PC-9 (cell line): ENCODE measurements around the gene GALNT16. TPM values are rescaled to one million over a fixed set of nuclear protein-coding genes. Genes with fewer than 3 reads are reported as not detected.

Experiments
- BruUV-seq: library from RNA; stranded (reverse); fragments of 400-500 nt; replicated peaks from 2 replicates; lab custom pipeline; 2021; lab: Mats Ljungman, UMichigan
- CTCF ChIA-PET: fragments of 300-600 bp; sonication (Branson Sonifier 250); formaldehyde crosslinking; loops from one replicate; lab custom pipeline; 2022; ENCODE audit warnings: antibody characterized with exemption; lab: Charles Lee
- POLR2A ChIA-PET: fragments of 300-600 bp; sonication (Branson Sonifier 250); formaldehyde crosslinking; loops from one replicate; lab custom pipeline; 2022; ENCODE audit warnings: antibody characterized with exemption; ENCODE audit not compliant: unreplicated experiment; lab: Charles Lee
- DNase-seq, 2 experiments: peaks; one replicate each; pipeline versions ENCODE4 v3.0.0 to v3.0.0-alpha.2; 2015 to 2022; ENCODE audit warnings: mixed read lengths in 1 of 2
- H2AFZ ChIP-seq: fragments of 200-600 bp; sonication (generic); 2 replicates; pipeline ENCODE4 v1.8.1; 2017; ENCODE audit warnings: antibody characterized with exemption
- H3F3A ChIP-seq: fragments of 200-600 bp; sonication (generic); 2 replicates; pipeline ENCODE4 v1.8.1; 2017; ENCODE audit warnings: antibody characterized with exemption, mild to moderate bottlenecking, low read depth; ENCODE audit not compliant: insufficient read depth
- H3K27ac ChIP-seq: fragments of 200-600 bp; sonication (generic); 2 replicates; pipeline ENCODE4 v1.6.1; 2016; ENCODE audit warnings: mixed run types
- H3K27me3 ChIP-seq: fragments of 200-600 bp; sonication (generic); 2 replicates; pipeline ENCODE4 v1.6.1; 2016; ENCODE audit warnings: low read depth, mixed run types; ENCODE audit not compliant: insufficient read depth
- H3K36me3 ChIP-seq: fragments of 200-600 bp; sonication (generic); 2 replicates; pipeline ENCODE4 v1.6.1; 2016; ENCODE audit warnings: low read depth, mixed run types
- H3K4me1 ChIP-seq: fragments of 200-600 bp; sonication (generic); replicated peaks from 2 replicates; pipeline ENCODE4 v1.6.1; 2016; ENCODE audit warnings: mixed run types; ENCODE audit not compliant: insufficient read depth
- H3K4me2 ChIP-seq: fragments of 200-600 bp; sonication (generic); 2 replicates; pipeline ENCODE4 v1.6.1; 2017; ENCODE audit warnings: mixed run types
- H3K4me3 ChIP-seq: fragments of 200-600 bp; sonication (generic); 2 replicates; pipeline ENCODE4 v1.6.1; 2016; ENCODE audit warnings: mixed run types
- H3K79me2 ChIP-seq: fragments of 200-600 bp; sonication (generic); 2 replicates; pipeline ENCODE4 v1.6.1; 2017; ENCODE audit warnings: low read depth, mixed run types
- H3K9me2 ChIP-seq: fragments of 200-600 bp; sonication (generic); 2 replicates; pipeline ENCODE4 v1.8.1; 2017; ENCODE audit warnings: mild to moderate bottlenecking; ENCODE audit not compliant: insufficient read depth
- H3K9me3 ChIP-seq: fragments of 200-600 bp; sonication (generic); 2 replicates; pipeline ENCODE4 v1.8.1; 2016; ENCODE audit warnings: low read depth; ENCODE audit not compliant: insufficient read depth
- H4K20me1 ChIP-seq: fragments of 200-600 bp; sonication (generic); 2 replicates; pipeline ENCODE4 v1.8.1; 2017; ENCODE audit not compliant: insufficient read depth
- EZH2 ChIP-seq: fragments of 200-600 bp; sonication (generic); IDR thresholded peaks from 2 replicates; pipeline ENCODE4 v1.8.0; 2017; ENCODE audit warnings: antibody characterized with exemption, low read depth
- intact Hi-C: fragments of 100-400 bp; cut with micrococcal nuclease; formaldehyde crosslinking; loops from one replicate; pipeline ENCODE4 v1.10.0; 2022; ENCODE audit not compliant: unreplicated experiment
- total RNA-seq: library from RNA; stranded (reverse); gene quantifications from 2 replicates; pipeline ENCODE4 v1.2.3, GENCODE V29; 2021
- TF ChIP-seq, protein P1 (sequence below): fragments of 200-600 bp; sonication (generic); conservative IDR thresholded peaks from 2 replicates; pipeline ENCODE4 v1.6.1; 2017; ENCODE audit warnings: mixed run types, antibody characterized with exemption, mild to moderate bottlenecking, moderate library complexity

GALNT16 gene
- total RNA-seq, 1 experiment from 2014 or later: 22.8 TPM

DNA sequence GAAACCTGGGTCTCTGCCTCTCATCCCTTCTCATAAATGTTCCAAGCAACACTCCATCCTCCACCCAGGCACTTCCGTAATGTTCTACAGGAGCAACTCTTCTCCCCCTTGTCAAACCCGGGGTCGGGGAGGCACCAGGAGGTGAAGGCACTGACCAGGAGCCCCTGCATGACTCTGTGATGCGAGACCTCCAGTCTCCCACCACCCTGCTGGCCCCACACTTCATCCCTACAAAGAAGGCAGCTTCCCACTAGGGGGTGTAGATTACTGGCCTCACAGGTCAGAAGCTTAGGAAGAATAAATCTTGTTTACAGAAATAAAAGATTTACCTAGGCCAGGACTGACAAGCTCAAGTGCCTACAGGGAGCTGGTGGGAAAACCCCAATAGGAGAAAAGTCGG lies 90.9 kb downstream of the GALNT16 start:
- no peaks in the 10 kb centered on the region for H3K4me1 ChIP-seq
- BruUV-seq: no TSS peak
- no peaks in the 10 kb centered on the region for H3K9me2 ChIP-seq
- H3K27ac ChIP-seq: no peak overlapping the region
- 0 out of 2 replicates have a peak, but pooled peaks cover 5% of the 10 kb centered on the region for H3F3A ChIP-seq
- CTCF ChIA-PET: no interaction called here
- intact Hi-C loops: no loop called here
- no peak overlapping the region for H3K4me2 ChIP-seq
- H3K36me3 ChIP-seq: no peaks in the 10 kb centered on the region
- no peak overlapping the region for H3K4me3 ChIP-seq
- H3K79me2 ChIP-seq: no peaks in the 10 kb centered on the region
- POLR2A ChIA-PET: no interaction called here
- TF ChIP-seq EZH2: no peak
- TF ChIP-seq, protein P1, sequence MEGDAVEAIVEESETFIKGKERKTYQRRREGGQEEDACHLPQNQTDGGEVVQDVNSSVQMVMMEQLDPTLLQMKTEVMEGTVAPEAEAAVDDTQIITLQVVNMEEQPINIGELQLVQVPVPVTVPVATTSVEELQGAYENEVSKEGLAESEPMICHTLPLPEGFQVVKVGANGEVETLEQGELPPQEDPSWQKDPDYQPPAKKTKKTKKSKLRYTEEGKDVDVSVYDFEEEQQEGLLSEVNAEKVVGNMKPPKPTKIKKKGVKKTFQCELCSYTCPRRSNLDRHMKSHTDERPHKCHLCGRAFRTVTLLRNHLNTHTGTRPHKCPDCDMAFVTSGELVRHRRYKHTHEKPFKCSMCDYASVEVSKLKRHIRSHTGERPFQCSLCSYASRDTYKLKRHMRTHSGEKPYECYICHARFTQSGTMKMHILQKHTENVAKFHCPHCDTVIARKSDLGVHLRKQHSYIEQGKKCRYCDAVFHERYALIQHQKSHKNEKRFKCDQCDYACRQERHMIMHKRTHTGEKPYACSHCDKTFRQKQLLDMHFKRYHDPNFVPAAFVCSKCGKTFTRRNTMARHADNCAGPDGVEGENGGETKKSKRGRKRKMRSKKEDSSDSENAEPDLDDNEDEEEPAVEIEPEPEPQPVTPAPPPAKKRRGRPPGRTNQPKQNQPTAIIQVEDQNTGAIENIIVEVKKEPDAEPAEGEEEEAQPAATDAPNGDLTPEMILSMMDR: no peak
- DNase-seq: no peak
- H3K9me3 ChIP-seq: no peaks in the 10 kb centered on the region
- 0 out of 2 replicates have a peak, but pooled peaks cover 7% of the 10 kb centered on the region for H3K27me3 ChIP-seq
- no peak overlapping the region for H2AFZ ChIP-seq
- H4K20me1 ChIP-seq: no peaks in the 10 kb centered on the region

DNA sequence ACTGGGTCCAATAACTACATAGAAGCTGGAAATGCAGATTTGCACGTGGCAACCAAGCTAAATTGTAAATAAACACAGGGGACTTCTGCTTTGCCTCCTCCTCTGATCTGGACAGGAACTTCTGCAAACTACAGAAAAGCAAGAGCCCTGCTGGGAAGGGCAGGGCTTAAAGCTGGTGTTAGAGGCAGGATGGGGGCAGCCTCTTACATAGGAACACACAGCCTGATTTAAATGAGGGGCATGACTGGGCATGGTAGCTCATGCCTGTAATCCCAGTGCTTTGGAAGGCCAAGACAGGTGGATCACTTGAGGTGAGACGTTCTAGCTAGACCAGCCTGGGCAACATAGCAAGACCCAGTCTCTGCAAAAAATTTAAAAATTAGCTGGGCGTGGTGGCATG lies 91.4 kb downstream of the GALNT16 start:
- TF ChIP-seq EZH2: no peak
- TF ChIP-seq, protein P1: no peak
- POLR2A ChIA-PET: no interaction called here

DNA sequence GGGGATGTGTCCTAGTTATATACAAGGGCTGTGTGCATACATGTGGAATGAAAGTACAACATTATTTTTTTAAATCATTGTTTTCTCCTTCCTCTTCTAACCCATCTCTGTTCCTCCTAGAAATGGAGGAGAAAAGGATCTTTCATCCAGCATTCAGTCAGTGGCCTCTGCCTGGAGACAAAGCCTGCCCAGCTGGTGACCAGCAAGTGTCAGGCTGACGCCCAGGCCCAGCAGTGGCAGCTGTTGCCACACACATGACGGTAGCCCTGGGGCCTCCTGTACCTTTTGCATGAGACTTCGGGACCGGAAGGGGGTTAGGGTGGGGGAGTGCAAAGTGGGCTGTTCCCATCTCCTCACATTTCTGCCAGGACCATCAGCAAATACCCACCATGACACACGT lies 92.0 kb downstream of the GALNT16 start:
- intact Hi-C loops: no loop called here
- no peak for DNase-seq
- Histone ChIP-seq H3K9me3 (no peaks in the 10 kb centered on the region), H3K79me2 (no peaks in the 10 kb centered on the region), H3K27ac (no peak overlapping the region), H3K4me2 (no peak overlapping the region), H4K20me1 (no peaks in the 10 kb centered on the region), H3K27me3 (0 out of 2 replicates have a peak, but pooled peaks cover 7% of the 10 kb centered on the region), H2AFZ (no peak overlapping the region), H3K36me3 (no peaks in the 10 kb centered on the region), H3F3A (no peaks in the 10 kb centered on the region), H3K9me2 (no peaks in the 10 kb centered on the region), H3K4me1 (no peaks in the 10 kb centered on the region), H3K4me3 (no peak overlapping the region)
- no TSS peak for BruUV-seq
- POLR2A ChIA-PET: no interaction called here
- CTCF ChIA-PET: no interaction called here
- TF ChIP-seq, protein P1: no peak
- TF ChIP-seq EZH2: no peak

More for the DNA sequence above, 91.4 kb downstream of the GALNT16 start:
- Histone ChIP-seq H3K36me3 (no peaks in the 10 kb centered on the region), H3F3A (0 out of 2 replicates have a peak, but pooled peaks cover 2% of the 10 kb centered on the region), H3K4me2 (no peak overlapping the region), H3K4me1 (no peaks in the 10 kb centered on the region), H4K20me1 (no peaks in the 10 kb centered on the region), H3K4me3 (no peak overlapping the region), H3K79me2 (no peaks in the 10 kb centered on the region), H2AFZ (no peak overlapping the region), H3K27ac (no peak overlapping the region), H3K9me2 (no peaks in the 10 kb centered on the region), H3K27me3 (0 out of 2 replicates have a peak, but pooled peaks cover 7% of the 10 kb centered on the region), H3K9me3 (no peaks in the 10 kb centered on the region)
- no TSS peak for BruUV-seq
- intact Hi-C loops: no loop called here
- no peak for DNase-seq
- CTCF ChIA-PET: no interaction called here
